ENCODE data around the gene GH1. TPM values are rescaled to one million over a fixed set of nuclear protein-coding genes. Genes with fewer than 3 reads are reported as not detected.
"Not testable (repeated sequence)": the region's sequence is repeated elsewhere in the genome, so short reads cannot be mapped to it uniquely, and the experiment has no call there.

The GH1 gene
- total RNA-seq, 1 experiment from 2014 or later = not detected

DNA sequence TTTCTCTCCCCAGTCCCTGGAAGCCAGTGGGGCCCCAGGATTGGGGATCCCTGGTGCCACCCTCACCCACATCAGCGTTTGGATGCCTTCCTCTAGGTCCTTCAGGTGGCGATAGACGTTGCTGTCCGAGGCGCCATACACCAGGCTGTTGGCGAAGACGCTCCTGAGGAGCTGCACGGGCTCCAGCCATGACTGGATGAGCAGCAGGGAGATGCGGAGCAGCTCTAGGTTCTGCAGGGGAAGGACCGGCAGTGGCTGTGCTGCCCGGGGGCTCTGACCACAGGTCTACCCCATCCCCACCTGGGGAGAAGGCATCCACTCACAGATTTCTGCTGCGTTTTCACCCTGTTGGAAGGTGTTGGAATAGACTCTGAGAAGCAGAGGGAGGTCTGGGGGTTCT, 37.9 kb downstream of the GH1 start:
- DNase-seq (ENCODE audit: unreplicated experiment) = no peak
- no TSS peak for BruUV-seq (replicated peaks)
- TF ChIP-seq CTCF (IDR thresholded peaks at IDR 0.05; ENCODE audit: unreplicated experiment) = no peak
- Mint-ChIP-seq H3K27ac (ENCODE audit: low read depth, unreplicated experiment) (no peak overlapping the region), H3K36me3 (ENCODE audit: insufficient read depth, unreplicated experiment) (no peaks in the 10 kb centered on the region), H3K27me3 (ENCODE audit: insufficient read depth, unreplicated experiment) (peaks cover 37% of the 10 kb centered on the region), H3K4me3 (ENCODE audit: unreplicated experiment) (no peak overlapping the region), H3K9me3 (ENCODE audit: unreplicated experiment) (no peaks in the 10 kb centered on the region), H3K4me1 (ENCODE audit: insufficient read depth, unreplicated experiment) (no peaks in the 10 kb centered on the region)
- POLR2A ChIA-PET = no interaction called here
- intact Hi-C loops (cut with micrococcal nuclease) = no loop called here
- CTCF ChIA-PET = interaction anchor here (0.6 to 1.0 kb wide), 4 partner anchors 9 to 129 kb away, joined by 3 to 4 read pairs (median 4); no protein-coding TSS in a partner anchor

- POLR2A ChIA-PET = not testable (repeated sequence)
Measured at GRCh38 chr17:63878413-63878812, 40.2 kb downstream of the GH1 start.

GRCh38 chr17:63874693-63875092, 43.9 kb downstream of the GH1 start:
- H3K27ac Mint-ChIP-seq (ENCODE audit: low read depth, unreplicated experiment); BruUV-seq (replicated peaks); H3K4me3 Mint-ChIP-seq (ENCODE audit: unreplicated experiment); H3K9me3 Mint-ChIP-seq (ENCODE audit: unreplicated experiment); intact Hi-C loops (cut with micrococcal nuclease); CTCF ChIA-PET; DNase-seq (ENCODE audit: unreplicated experiment); POLR2A ChIA-PET; H3K4me1 Mint-ChIP-seq (ENCODE audit: insufficient read depth, unreplicated experiment); H3K36me3 Mint-ChIP-seq (ENCODE audit: insufficient read depth, unreplicated experiment): not testable (repeated sequence)
- H3K27me3 Mint-ChIP-seq (ENCODE audit: insufficient read depth, unreplicated experiment) = peaks cover 38% of the 10 kb centered on the region

More at GRCh38 chr17:63878413-63878812, 40.2 kb downstream of the GH1 start:
- H3K4me3 Mint-ChIP-seq (ENCODE audit: unreplicated experiment); H3K27ac Mint-ChIP-seq (ENCODE audit: low read depth, unreplicated experiment); H3K4me1 Mint-ChIP-seq (ENCODE audit: insufficient read depth, unreplicated experiment); intact Hi-C loops (cut with micrococcal nuclease); DNase-seq (ENCODE audit: unreplicated experiment); H3K36me3 Mint-ChIP-seq (ENCODE audit: insufficient read depth, unreplicated experiment); H3K9me3 Mint-ChIP-seq (ENCODE audit: unreplicated experiment); BruUV-seq (replicated peaks): not testable (repeated sequence)
- CTCF ChIA-PET = interaction anchor here (0.7 kb wide), 1 partner anchor 33 kb away, joined by 3 read pairs; the partner anchor contains the start of gene CSHL1
- peaks cover 38% of the 10 kb centered on the region for H3K27me3 Mint-ChIP-seq (ENCODE audit: insufficient read depth, unreplicated experiment)

GRCh38 chr17:63874061-63874626, 44.5 kb downstream of the GH1 start:
- CTCF ChIA-PET; intact Hi-C loops (cut with micrococcal nuclease); DNase-seq (ENCODE audit: unreplicated experiment): not testable (repeated sequence)

GRCh38 chr17:63873577-63873976, 45.1 kb downstream of the GH1 start, which contains the start of gene CSH2:
Gene CSH2 (minus strand): TSS chr17:63873677. CDS start chr17:63873614, 63 bp downstream.
- H3K27ac Mint-ChIP-seq (ENCODE audit: low read depth, unreplicated experiment); H3K4me3 Mint-ChIP-seq (ENCODE audit: unreplicated experiment); POLR2A ChIA-PET; H3K36me3 Mint-ChIP-seq (ENCODE audit: insufficient read depth, unreplicated experiment); DNase-seq (ENCODE audit: unreplicated experiment); CTCF ChIA-PET; BruUV-seq (replicated peaks); H3K4me1 Mint-ChIP-seq (ENCODE audit: insufficient read depth, unreplicated experiment); intact Hi-C loops (cut with micrococcal nuclease); H3K9me3 Mint-ChIP-seq (ENCODE audit: unreplicated experiment): not testable (repeated sequence)
- H3K27me3 Mint-ChIP-seq (ENCODE audit: insufficient read depth, unreplicated experiment) = peaks cover 26% of the 10 kb centered on the region

More at GRCh38 chr17:63874061-63874626, 44.5 kb downstream of the GH1 start:
- H3K4me1 Mint-ChIP-seq (ENCODE audit: insufficient read depth, unreplicated experiment); POLR2A ChIA-PET; BruUV-seq (replicated peaks); H3K36me3 Mint-ChIP-seq (ENCODE audit: insufficient read depth, unreplicated experiment); H3K27ac Mint-ChIP-seq (ENCODE audit: low read depth, unreplicated experiment); H3K9me3 Mint-ChIP-seq (ENCODE audit: unreplicated experiment); H3K4me3 Mint-ChIP-seq (ENCODE audit: unreplicated experiment): not testable (repeated sequence)
- H3K27me3 Mint-ChIP-seq (ENCODE audit: insufficient read depth, unreplicated experiment) = peaks cover 32% of the 10 kb centered on the region

DNA sequence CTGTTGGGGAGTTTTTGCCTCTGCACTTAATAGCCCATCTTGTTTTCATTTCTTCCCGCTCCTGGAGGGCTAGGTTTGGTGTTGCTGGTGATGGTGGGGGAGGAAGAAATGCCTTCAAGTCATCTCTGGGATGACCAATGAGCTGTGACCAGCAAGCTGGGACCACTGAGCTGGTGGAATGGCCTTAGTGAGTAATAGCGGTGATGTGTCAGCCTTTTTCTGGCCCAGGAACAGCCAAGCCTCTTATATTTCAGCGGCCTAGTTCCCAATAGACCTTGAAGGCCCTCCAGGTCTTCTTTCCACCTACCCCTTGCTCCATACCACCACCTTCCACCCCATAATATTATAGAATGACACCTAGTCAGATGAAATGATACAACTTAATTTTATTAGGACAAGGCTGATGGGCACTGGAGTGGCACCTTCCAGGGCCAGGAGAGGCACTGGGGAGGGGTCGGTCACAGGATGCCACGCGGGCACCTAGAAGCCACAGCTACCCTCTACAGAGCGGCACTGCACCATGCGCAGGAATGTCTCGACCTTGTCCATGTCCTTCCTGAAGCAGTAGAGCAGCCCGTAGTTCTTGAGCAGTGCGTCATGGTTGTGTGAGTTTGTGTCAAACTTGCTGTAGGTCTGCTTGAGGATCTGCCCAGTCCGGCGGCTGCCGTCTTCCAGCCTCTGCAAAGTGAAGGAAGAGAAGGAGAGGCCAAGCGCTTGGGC, 46.8 kb downstream of the GH1 start:
- H3K9me3 Mint-ChIP-seq (ENCODE audit: unreplicated experiment); H3K27ac Mint-ChIP-seq (ENCODE audit: low read depth, unreplicated experiment); CTCF ChIA-PET; DNase-seq (ENCODE audit: unreplicated experiment); BruUV-seq (replicated peaks); intact Hi-C loops (cut with micrococcal nuclease); H3K36me3 Mint-ChIP-seq (ENCODE audit: insufficient read depth, unreplicated experiment); H3K4me1 Mint-ChIP-seq (ENCODE audit: insufficient read depth, unreplicated experiment); POLR2A ChIA-PET; H3K4me3 Mint-ChIP-seq (ENCODE audit: unreplicated experiment): not testable (repeated sequence)
- peaks cover 14% of the 10 kb centered on the region for H3K27me3 Mint-ChIP-seq (ENCODE audit: insufficient read depth, unreplicated experiment)

DNA sequence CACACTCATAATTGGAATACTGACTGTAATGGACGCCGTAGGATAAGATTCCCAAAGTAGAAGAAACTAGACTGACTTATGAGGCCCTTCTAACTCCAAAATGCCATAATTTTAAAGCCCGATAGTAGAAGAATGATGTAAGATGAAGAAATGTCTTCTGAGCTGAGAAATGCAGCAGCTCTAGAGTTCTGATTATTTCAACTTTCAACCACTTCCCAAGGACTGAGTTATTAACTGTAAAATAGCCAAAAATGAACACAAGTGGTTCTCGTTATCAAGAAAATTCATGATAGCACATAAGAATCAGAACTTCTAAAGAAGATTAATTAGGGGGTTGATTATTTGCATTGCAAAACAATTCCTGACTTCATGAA, 48.4 kb downstream of the GH1 start:
- POLR2A ChIA-PET; H3K9me3 Mint-ChIP-seq (ENCODE audit: unreplicated experiment); CTCF ChIA-PET; H3K36me3 Mint-ChIP-seq (ENCODE audit: insufficient read depth, unreplicated experiment); DNase-seq (ENCODE audit: unreplicated experiment); H3K4me1 Mint-ChIP-seq (ENCODE audit: insufficient read depth, unreplicated experiment); H3K4me3 Mint-ChIP-seq (ENCODE audit: unreplicated experiment); H3K27me3 Mint-ChIP-seq (ENCODE audit: insufficient read depth, unreplicated experiment); H3K27ac Mint-ChIP-seq (ENCODE audit: low read depth, unreplicated experiment); intact Hi-C loops (cut with micrococcal nuclease); BruUV-seq (replicated peaks): not testable (repeated sequence)

Data from MCF 10A (cell line).